Endothelial cell of umbilical vein (primary cell): ENCODE results near the gene NANOS1. TPM values are rescaled to one million over a fixed set of nuclear protein-coding genes. Genes with fewer than 3 reads are reported as not detected.

ENCODE experiments used
- BruUV-seq: library from RNA; stranded (reverse); fragments of 400-500 nt; replicated peaks from 2 replicates; lab custom pipeline; 2021; lab: Mats Ljungman, UMichigan
- CTCF ChIA-PET: fragments of 300-600, 350-600 bp; sonication (Branson Sonifier 250); formaldehyde crosslinking; loops from one replicate; lab custom pipeline; 2021; ENCODE audit warnings: antibody characterized with exemption, inconsistent platforms; lab: Charles Lee
- POLR2A ChIA-PET: fragments of 300-600, 350-600 bp; sonication (Branson Sonifier 250); formaldehyde crosslinking; loops from one replicate; lab custom pipeline; 2021; ENCODE audit warnings: antibody characterized with exemption, inconsistent platforms; lab: Charles Lee
- DNase-seq: peaks from one replicate; pipeline ENCODE4 v3.0.0-alpha.2; 2011; ENCODE audit warnings: low read depth, low spot score
- FAIRE-seq: peaks from 2 replicates; lab custom pipeline; 2011; peaks lifted over from hg19 to GRCh38; lab: Jason Lieb, UNC
- H2AFZ ChIP-seq: 2 replicates; pipeline ENCODE4 v1.6.0; 2012; ENCODE audit warnings: low read depth, low read length, control low read depth, inconsistent platforms
- H3K27ac ChIP-seq: 2 replicates; pipeline ENCODE4 v1.5.1; 2011; ENCODE audit warnings: low read depth, mild to moderate bottlenecking, control low read depth, low read length, moderate library complexity; ENCODE audit not compliant: insufficient read depth
- H3K27me3 ChIP-seq, 2 experiments: 2 replicates each; pipeline versions ENCODE4 v1.6.0 to v1.6.1; 2011; ENCODE audit warnings: low read length in 2 of 2, mixed read lengths in 1 of 2; ENCODE audit not compliant: control insufficient read depth in 2 of 2, insufficient read depth in 2 of 2
- H3K36me3 ChIP-seq, 2 experiments: 2 replicates in 1 of 2; 3 replicates in 1 of 2; pipeline ENCODE4 v1.5.1; 2011; ENCODE audit warnings: low read length in 2 of 2, mild to moderate bottlenecking in 1 of 2, moderate library complexity in 1 of 2; ENCODE audit not compliant: control insufficient read depth in 2 of 2, insufficient read depth in 2 of 2; ENCODE audit errors: extremely low read depth in 1 of 2
- H3K4me1 ChIP-seq: 3 replicates; pipeline ENCODE4 v1.5.1; 2011; ENCODE audit warnings: mild to moderate bottlenecking, low read length; ENCODE audit not compliant: control insufficient read depth, insufficient read depth; ENCODE audit errors: extremely low read depth
- H3K4me2 ChIP-seq: 2 replicates; pipeline ENCODE4 v1.6.1; 2011; ENCODE audit warnings: low read length, control low read depth, mixed read lengths; ENCODE audit not compliant: insufficient read depth
- H3K4me3 ChIP-seq, 3 experiments: fragments of 200-600 bp in 1 of 3; sonication (generic), shearing (Covaris generic) in 1 of 3; replicated peaks in 1 of 3; 2 replicates each; pipeline ENCODE4 v1.5.1; 2011 to 2016; ENCODE audit warnings: control low read depth in 3 of 3, low read length in 3 of 3, mild to moderate bottlenecking in 2 of 3, inconsistent platforms in 1 of 3, low read depth in 1 of 3, moderate library complexity in 1 of 3; ENCODE audit not compliant: insufficient read depth in 1 of 3
- H3K79me2 ChIP-seq: 2 replicates; pipeline ENCODE4 v1.6.0; 2012; ENCODE audit warnings: low read length, inconsistent platforms; ENCODE audit not compliant: control insufficient read depth, insufficient read depth
- H3K9ac ChIP-seq: replicated peaks from 2 replicates; pipeline ENCODE3; 2011; ENCODE audit warnings: low read length, control low read depth; ENCODE audit not compliant: insufficient read depth; ENCODE audit errors: extremely low read depth
- H3K9me1 ChIP-seq: replicated peaks from 3 replicates; pipeline ENCODE4 v1.6.0; 2011; ENCODE audit warnings: mild to moderate bottlenecking, low read length; ENCODE audit not compliant: control insufficient read depth, insufficient read depth; ENCODE audit errors: extremely low read depth
- H3K9me3 ChIP-seq: replicated peaks from 2 replicates; pipeline ENCODE4 v1.5.1; 2012; ENCODE audit warnings: low read length, inconsistent platforms; ENCODE audit not compliant: control insufficient read depth, insufficient read depth
- H4K20me1 ChIP-seq: replicated peaks from 2 replicates; pipeline ENCODE3; 2011; ENCODE audit warnings: mild to moderate bottlenecking, low read length; ENCODE audit not compliant: control insufficient read depth, insufficient read depth; ENCODE audit errors: extremely low read depth
- CTCF ChIP-seq, 2 donors: IDR thresholded peaks; 1 replicate in 1 of 2; 2 replicates in 1 of 2; pipeline ENCODE4 v1.5.1; 2011; ENCODE audit warnings: low read length in 2 of 2, mild to moderate bottlenecking in 2 of 2, moderate library complexity in 2 of 2, control low read depth in 1 of 2, inconsistent platforms in 1 of 2, low read depth in 1 of 2; ENCODE audit not compliant: insufficient read depth in 1 of 2; ENCODE audit errors: extremely low read depth in 1 of 2
- EZH2 ChIP-seq: IDR thresholded peaks from 2 replicates; pipeline ENCODE4 v1.6.1; 2012; ENCODE audit warnings: borderline replicate concordance, low read depth, mild to moderate bottlenecking, moderate library complexity, low read length, inconsistent platforms; ENCODE audit not compliant: severe bottlenecking
- FOS ChIP-seq: IDR thresholded peaks from 2 replicates; pipeline ENCODE4 v1.6.1; 2011; ENCODE audit warnings: mild to moderate bottlenecking, low read length, moderate library complexity, borderline replicate concordance; ENCODE audit not compliant: insufficient read depth
- GATA2 ChIP-seq: IDR thresholded peaks from 2 replicates; pipeline ENCODE4 v1.7.0; 2011; ENCODE audit warnings: low read depth, mild to moderate bottlenecking, moderate library complexity, mixed read lengths, low read length; ENCODE audit not compliant: insufficient read length, insufficient read depth
- JUN ChIP-seq: IDR thresholded peaks from 2 replicates; pipeline ENCODE4 v1.6.1; 2011; ENCODE audit warnings: borderline replicate concordance, low read depth; ENCODE audit not compliant: insufficient read length, insufficient read depth
- MYC ChIP-seq: IDR thresholded peaks from one replicate; pipeline ENCODE4 v1.6.1; 2011; ENCODE audit warnings: mild to moderate bottlenecking, low read depth, low read length
- POLR2A ChIP-seq: IDR thresholded peaks from 2 replicates; pipeline ENCODE4 v1.6.1; 2012; ENCODE audit warnings: low read depth, mild to moderate bottlenecking, control low read depth, low read length
- POLR2AphosphoS5 ChIP-seq: IDR thresholded peaks from 2 replicates; pipeline ENCODE4 v1.6.1; 2012; ENCODE audit warnings: low read depth, mild to moderate bottlenecking, control low read depth, low read length, moderate library complexity; ENCODE audit not compliant: insufficient read depth
- dilution Hi-C: fragments of 300-500 bp; cut with MboI; formaldehyde crosslinking; loops from one replicate; pipeline ENCODE4 v1.15.0; 2019; ENCODE audit warnings: low sequenced_read_pairs; ENCODE audit not compliant: extremely low pct_ligation_motif_present
- intact Hi-C: fragments of 100-400 bp; cut with micrococcal nuclease; formaldehyde crosslinking; loops from one replicate; pipeline ENCODE4 v1.10.0; 2022
- polyA plus RNA-seq, 4 experiments: library from polyadenylated mRNA; depleted of rRNA in 3 of 4; stranded (reverse) in 3 of 4; unstranded in 1 of 4; fragments of >200 nt; gene quantifications; 2 replicates each; pipeline versions ENCODE4 v1.2.1 to v1.2.3, GENCODE V29; 2011 to 2012; ENCODE audit warnings: missing spikeins in 1 of 4
- total RNA-seq: library from RNA; stranded (reverse); gene quantifications from 2 replicates; pipeline ENCODE4 v1.2.3, GENCODE V29; 2021
- TF ChIP-seq, protein P1 (sequence below): IDR thresholded peaks from 2 replicates; pipeline ENCODE4 v1.6.1; 2011; ENCODE audit not compliant: insufficient read depth, insufficient read length

Gene NANOS1
- total and polyA plus RNA-seq, 2 donors (not counting 3 experiments of a cell fraction or from before 2014, with no cell fraction given): 0.29 to 0.40 TPM

GRCh38 chr10:119025336-119025735, 4.2 kb upstream of the NANOS1 start:
- FAIRE-seq (no peak), DNase-seq (peak; percentile 55)
- H3K9me3 ChIP-seq: no peaks in the 10 kb centered on the region
- H3K4me2 ChIP-seq: no peak overlapping the region
- no peaks in the 10 kb centered on the region for H3K4me1 ChIP-seq
- dilution Hi-C loops (no loop called here), intact Hi-C loops (loop anchor here (5.0 kb wide), 1 partner anchor 153 kb away; no protein-coding TSS in a partner anchor)
- no peaks in the 10 kb centered on the region for H3K9me1 ChIP-seq
- ChIA-PET CTCF (interaction anchor here (2.0 kb wide), 1 partner anchor 457 kb away, joined by 8 read pairs; no protein-coding TSS in a partner anchor), POLR2A (no interaction called here)
- H3K27ac ChIP-seq: no peak overlapping the region
- no peaks in the 10 kb centered on the region for H4K20me1 ChIP-seq
- BruUV-seq: no TSS peak
- H2AFZ ChIP-seq: no peak overlapping the region
- H3K36me3 ChIP-seq: no peaks in the 10 kb centered on the region
- no peak overlapping the region for H3K4me3 ChIP-seq
- no peaks in the 10 kb centered on the region for H3K27me3 ChIP-seq
- no peaks in the 10 kb centered on the region for H3K79me2 ChIP-seq
- TF ChIP-seq POLR2A: no peak
- TF ChIP-seq GATA2: no peak
- TF ChIP-seq FOS: no peak
- TF ChIP-seq MYC: no peak
- TF ChIP-seq JUN: no peak
- TF ChIP-seq EZH2: no peak
- TF ChIP-seq CTCF (IDR thresholded peaks at IDR 0.05; ENCODE audit: extremely low read depth in 1 of 2, insufficient read depth in 1 of 2, low read depth in 1 of 2, low read length in 2 of 2): no peak
- no peak for TF ChIP-seq POLR2AphosphoS5
- TF ChIP-seq, protein P1, sequence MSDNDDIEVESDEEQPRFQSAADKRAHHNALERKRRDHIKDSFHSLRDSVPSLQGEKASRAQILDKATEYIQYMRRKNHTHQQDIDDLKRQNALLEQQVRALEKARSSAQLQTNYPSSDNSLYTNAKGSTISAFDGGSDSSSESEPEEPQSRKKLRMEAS: no peak
- no peak overlapping the region for H3K9ac ChIP-seq
